Aorta (tissue), 5 donors: ENCODE results near the gene CELF4. TPM values are rescaled to one million over a fixed set of nuclear protein-coding genes. Genes with fewer than 3 reads are reported as not detected.
"Not testable (repeated sequence)": the region's sequence is repeated elsewhere in the genome, so short reads cannot be mapped to it uniquely, and the experiment has no call there.

Source experiments
- ATAC-seq: fragments of 200-7000 bp; cut with Tn5 transposase; one replicate; pipeline ENCODE4 v1.9.1; 2022; ENCODE audit warnings: moderate library complexity; ENCODE audit not compliant: low FRiP score
- DNase-seq, 2 donors: peaks; one replicate each; pipeline ENCODE4 v3.0.0-alpha.2; 2020
- H3K27ac ChIP-seq, 2 donors: one replicate each; pipeline ENCODE4 v1.5.1; 2013; ENCODE audit warnings: low read length in 2 of 2, mild to moderate bottlenecking in 2 of 2, moderate library complexity in 2 of 2, control low read depth in 1 of 2, inconsistent platforms in 1 of 2, low read depth in 1 of 2
- H3K27me3 ChIP-seq, 2 donors: one replicate each; pipeline ENCODE4 v1.6.1; 2013; ENCODE audit warnings: control low read depth in 1 of 2, low read length in 1 of 2, mild to moderate bottlenecking in 1 of 2, moderate library complexity in 1 of 2; ENCODE audit not compliant: insufficient read depth in 2 of 2, control insufficient read depth in 1 of 2
- H3K36me3 ChIP-seq, 2 donors: one replicate each; pipeline ENCODE4 v1.6.1; 2013; ENCODE audit warnings: control low read depth in 1 of 2, low read length in 1 of 2, mild to moderate bottlenecking in 1 of 2; ENCODE audit not compliant: insufficient read depth in 2 of 2, control insufficient read depth in 1 of 2
- H3K4me1 ChIP-seq, 2 donors: one replicate each; pipeline ENCODE4 v1.6.1; 2013; ENCODE audit warnings: low read length in 2 of 2, control low read depth in 1 of 2, mild to moderate bottlenecking in 1 of 2, moderate library complexity in 1 of 2; ENCODE audit not compliant: insufficient read depth in 2 of 2, control insufficient read depth in 1 of 2
- H3K4me3 ChIP-seq, 2 donors: one replicate each; pipeline ENCODE4 v1.5.1; 2013; ENCODE audit warnings: low read length in 2 of 2, control low read depth in 1 of 2, mild to moderate bottlenecking in 1 of 2
- H3K9me3 ChIP-seq: one replicate; pipeline ENCODE4 v1.6.1; 2013; ENCODE audit warnings: mild to moderate bottlenecking, low read length; ENCODE audit not compliant: control insufficient read depth
- WGBS, 2 donors: extraction: QIAGEN DNeasy Blood & Tissue Kit; methylation state at CpG; one replicate each; pipeline ENCODE4 v1.1.7; 2013; 5-methylcytosine and 5-hydroxymethylcytosine counted together
- intact Hi-C, 2 donors: fragments of 100-400 bp; cut with DNase I; formaldehyde crosslinking; loops; one replicate each; pipeline versions ENCODE4 v1.14.2 to v1.15.0; 2022
- polyA plus RNA-seq, 2 donors: library from polyadenylated mRNA; stranded (reverse); fragments of 200-250 nt; gene quantifications; one replicate each; pipeline ENCODE4 v1.2.3, GENCODE V29; 2013
- total RNA-seq, 2 donors: library from RNA; stranded (reverse); fragmentation: NEBNext Ultra II Directional; extraction: Animal tissue kit (Norgen Biotek cat#: 25700); gene quantifications; one replicate each; pipeline ENCODE4 v1.2.1, GENCODE V29; 2021
- donor health status: healthy with polysubstance abuse.
- donor health status: Bipolar disorder and iron deficiency.
- donor health status: DM: no; HTN: no; CAD: no.
- donor health status: DM: no; HTN: no; CAD: no.
- donor health status: DM: yes; HTN: yes; CAD: no.

CELF4 gene
- total and polyA plus RNA-seq, 4 donors = 0.51 TPM; not detected in 3

DNA sequence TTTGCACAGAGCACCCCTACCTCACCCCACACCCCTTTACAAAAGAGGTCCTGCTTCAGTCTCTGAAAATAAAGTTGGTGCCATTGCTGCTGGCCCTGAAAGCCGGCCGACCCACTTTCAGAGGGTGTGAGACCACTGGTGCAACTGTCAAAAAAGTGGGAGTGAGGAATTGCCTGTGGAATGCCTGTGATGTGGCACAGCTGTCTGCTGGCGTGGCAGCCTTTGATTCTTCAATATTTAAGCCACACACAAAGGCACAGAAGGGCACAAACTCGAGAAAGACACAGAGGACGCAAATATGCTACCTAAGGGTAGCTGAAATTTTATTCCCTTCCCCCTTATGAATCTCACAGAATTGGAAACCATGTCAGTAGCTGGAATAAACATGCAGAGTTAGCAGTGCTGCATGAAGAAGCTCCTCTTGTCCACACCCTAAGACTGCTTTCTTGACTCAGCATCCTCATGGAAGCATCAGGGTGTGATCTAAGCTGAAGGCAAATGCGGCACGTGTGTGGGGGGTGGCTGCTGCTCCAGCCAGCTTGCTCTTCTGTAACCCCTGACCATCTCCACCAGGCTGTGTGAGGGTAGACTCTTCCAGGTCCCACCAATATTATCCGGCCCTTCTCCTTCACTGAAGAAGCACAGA lies 92.3 kb downstream of the CELF4 start:
- 60 to 68% methylated on average over 8 of the region's 8 CpGs for WGBS, 2 donors
- H3K27ac ChIP-seq = no peak overlapping the region
- H3K27me3 ChIP-seq = no peaks in the 10 kb centered on the region
- no peak for ATAC-seq
- no peaks in the 10 kb centered on the region for H3K9me3 ChIP-seq
- intact Hi-C loops = no loop called here
- no peak overlapping the region for H3K4me3 ChIP-seq
- H3K4me1 ChIP-seq = no peaks in the 10 kb centered on the region
- no peaks in the 10 kb centered on the region for H3K36me3 ChIP-seq
- DNase-seq = no peak

- no peak for ATAC-seq
- H3K27me3 ChIP-seq = no peaks in the 10 kb centered on the region
- no peak overlapping the region for H3K4me3 ChIP-seq
- intact Hi-C loops = no loop called here
- no peak for DNase-seq
- 57 to 60% methylated on average over 6 of the region's 6 CpGs for WGBS, 2 donors
- H3K4me1 ChIP-seq = no peaks in the 10 kb centered on the region
- no peaks in the 10 kb centered on the region for H3K36me3 ChIP-seq
- H3K9me3 ChIP-seq = no peaks in the 10 kb centered on the region
- no peak overlapping the region for H3K27ac ChIP-seq
These were observed 94.0 kb downstream of the CELF4 start for GRCh38 chr18:37471637-37472036.

DNA sequence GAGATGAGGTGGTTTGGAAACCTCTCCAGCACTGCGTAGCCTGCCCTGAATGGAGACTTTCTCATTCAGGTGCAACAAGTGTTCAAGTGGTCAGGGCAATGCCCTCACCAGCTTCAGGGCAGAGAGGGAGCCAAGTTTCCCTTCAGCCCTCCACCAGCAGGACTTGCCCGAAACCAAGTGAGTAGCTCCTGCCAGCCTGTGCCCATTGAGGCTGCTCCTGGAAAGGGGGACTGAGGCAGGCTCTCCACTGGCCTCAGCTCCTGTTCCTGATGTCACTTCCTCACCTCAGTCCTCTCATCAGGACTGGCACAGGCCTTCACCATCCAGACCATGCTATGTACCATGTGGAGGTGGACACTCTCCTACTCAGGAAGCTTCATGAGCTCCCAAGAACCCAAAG lies 94.6 kb downstream of the CELF4 start:
- H3K4me1 ChIP-seq = no peaks in the 10 kb centered on the region
- no peak for ATAC-seq
- no peak overlapping the region for H3K4me3 ChIP-seq
- no peaks in the 10 kb centered on the region for H3K27me3 ChIP-seq
- no peaks in the 10 kb centered on the region for H3K9me3 ChIP-seq
- intact Hi-C loops = no loop called here
- DNase-seq = no peak
- no peak overlapping the region for H3K27ac ChIP-seq
- no peaks in the 10 kb centered on the region for H3K36me3 ChIP-seq
- 93 to 100% methylated on average over 2 of the region's 2 CpGs for WGBS, 2 donors

GRCh38 chr18:37467002-37467662 lies 98.5 kb downstream of the CELF4 start:
- Histone ChIP-seq H3K36me3 (no peaks in the 10 kb centered on the region), H3K4me3 (no peak overlapping the region), H3K4me1 (no peaks in the 10 kb centered on the region), H3K9me3 (no peaks in the 10 kb centered on the region), H3K27me3 (no peaks in the 10 kb centered on the region), H3K27ac (no peak overlapping the region)
- ATAC-seq = no peak
- intact Hi-C loops = no loop called here
- no peak for DNase-seq
- WGBS, 2 donors = 78 to 83% methylated on average over 8 of the region's 8 CpGs

- intact Hi-C loops = no loop called here
- no peaks in the 10 kb centered on the region for H3K4me1 ChIP-seq
- H3K36me3 ChIP-seq = no peaks in the 10 kb centered on the region
- no peaks in the 10 kb centered on the region for H3K9me3 ChIP-seq
- H3K4me3 ChIP-seq = no peak overlapping the region
- no peaks in the 10 kb centered on the region for H3K27me3 ChIP-seq
- WGBS, 2 donors = 16 to 18% methylated on average over 8 of the region's 8 CpGs
- DNase-seq (no peak), ATAC-seq (no peak)
- H3K27ac ChIP-seq = no peak overlapping the region
These were observed 99.6 kb downstream of the CELF4 start for GRCh38 chr18:37465958-37466357.

GRCh38 chr18:37464257-37464656 lies 101.3 kb downstream of the CELF4 start:
- no peaks in the 10 kb centered on the region for H3K9me3 ChIP-seq
- no peak overlapping the region for H3K4me3 ChIP-seq
- no peaks in the 10 kb centered on the region for H3K4me1 ChIP-seq
- ATAC-seq = no peak
- intact Hi-C loops = no loop called here
- no peak overlapping the region for H3K27ac ChIP-seq
- no peaks in the 10 kb centered on the region for H3K36me3 ChIP-seq
- no peaks in the 10 kb centered on the region for H3K27me3 ChIP-seq
- DNase-seq = no peak
- WGBS, 2 donors = 57 to 60% methylated on average over 2 of the region's 2 CpGs

DNA sequence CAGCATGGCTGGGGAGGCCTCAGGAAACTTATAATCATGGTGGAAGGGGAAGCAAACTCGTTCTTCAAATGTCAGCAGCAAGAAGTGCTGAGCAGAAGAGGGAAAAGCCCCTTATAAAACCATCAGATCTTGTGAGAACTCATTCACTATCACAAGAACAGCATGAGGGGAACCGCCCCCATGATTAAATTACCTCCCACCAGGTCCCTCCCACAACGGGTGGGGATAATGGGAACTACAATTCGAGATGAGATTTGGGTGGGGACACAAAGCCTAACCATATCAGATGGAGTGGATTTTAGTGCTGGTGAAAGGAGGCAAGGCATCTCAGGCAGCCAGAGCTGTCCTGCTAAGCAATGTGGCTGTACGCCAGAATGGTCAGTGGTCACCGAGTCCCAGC lies 104.3 kb downstream of the CELF4 start:
- H3K9me3 ChIP-seq, DNase-seq, H3K4me3 ChIP-seq, H3K27ac ChIP-seq, intact Hi-C loops, H3K27me3 ChIP-seq, H3K36me3 ChIP-seq, H3K4me1 ChIP-seq, ATAC-seq: not testable (repeated sequence)
- WGBS, 2 donors = 60 to 67% methylated on average over 6 of the region's 6 CpGs

DNA sequence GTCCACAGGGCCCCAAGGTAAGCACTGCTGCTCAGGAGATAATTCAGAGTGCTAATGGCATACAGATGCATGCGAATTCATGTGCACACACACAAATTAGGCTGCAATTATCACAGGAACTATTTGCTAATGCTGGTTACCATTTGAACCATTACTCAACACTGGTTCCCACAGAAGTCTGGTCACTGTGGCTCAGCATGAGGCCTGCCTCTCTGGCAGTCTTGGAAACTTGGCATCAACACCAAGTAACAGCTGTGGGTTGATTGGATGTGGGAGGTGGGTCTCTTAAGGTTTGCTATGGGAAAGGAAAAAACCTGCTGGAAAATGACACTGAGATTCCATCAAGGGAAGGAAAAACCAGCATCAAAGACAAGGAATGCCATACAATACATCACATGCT lies 105.0 kb downstream of the CELF4 start:
- Histone ChIP-seq H3K27ac (no peak overlapping the region), H3K36me3 (no peaks in the 10 kb centered on the region), H3K9me3 (no peaks in the 10 kb centered on the region), H3K4me1 (no peaks in the 10 kb centered on the region), H3K27me3 (no peaks in the 10 kb centered on the region), H3K4me3 (no peak overlapping the region)
- DNase-seq = no peak
- no peak for ATAC-seq
- WGBS, 2 donors = 79 to 85% methylated on average over 1 of the region's 1 CpG
- intact Hi-C loops = no loop called here

- no peak for ATAC-seq
- 85 to 87% methylated on average over 6 of the region's 6 CpGs for WGBS, 2 donors
- intact Hi-C loops = no loop called here
These were observed 106.9 kb downstream of the CELF4 start for GRCh38 chr18:37458697-37459096.

More at GRCh38 chr18:37458697-37459096, 106.9 kb downstream of the CELF4 start:
- no peak overlapping the region for H3K27ac ChIP-seq
- DNase-seq = no peak
- H3K36me3 ChIP-seq = no peaks in the 10 kb centered on the region
- no peak overlapping the region for H3K4me3 ChIP-seq
- H3K4me1 ChIP-seq = no peaks in the 10 kb centered on the region
- no peaks in the 10 kb centered on the region for H3K9me3 ChIP-seq
- H3K27me3 ChIP-seq = no peaks in the 10 kb centered on the region
